GM19463 (cell line): ENCODE measurements around the gene CEP95.
"Not testable (repeated sequence)": the region's sequence is repeated elsewhere in the genome, so short reads cannot be mapped to it uniquely, and the experiment has no call there.

Experiments
- ATAC-seq: cut with Tn5 transposase; IDR thresholded peaks from one replicate; pipeline ENCODE4 v1.9.1; 2021; ENCODE audit warnings: mild to moderate bottlenecking, moderate library complexity; ENCODE audit not compliant: unreplicated experiment

Gene CEP95

GRCh38 chr17:64494121-64494520, 12.7 kb upstream of the CEP95 start:
- ATAC-seq = no peak

GRCh38 chr17:64495300-64495699, 11.5 kb upstream of the CEP95 start:
- not testable (repeated sequence) for ATAC-seq

- no peak for ATAC-seq
These were observed 10.4 kb upstream of the CEP95 start for GRCh38 chr17:64496348-64496785.

- peak; percentile 92 for ATAC-seq
These were observed 9.8 kb upstream of the CEP95 start, which contains the start of gene POLG2 for GRCh38 chr17:64496786-64497564. TSS of gene POLG2 (minus strand) at chr17:64497054. CDS start at chr17:64496968, 86 bp downstream.

- ATAC-seq = no peak
These were observed 9.2 kb upstream of the CEP95 start for GRCh38 chr17:64497565-64498035.

- ATAC-seq = no peak
These were observed 8.2 kb upstream of the CEP95 start for GRCh38 chr17:64498308-64499203.

GRCh38 chr17:64499805-64500486, 6.8 kb upstream of the CEP95 start:
- no peak for ATAC-seq

GRCh38 chr17:64500487-64500859, 6.3 kb upstream of the CEP95 start:
- no peak for ATAC-seq

GRCh38 chr17:64500862-64501765, 5.7 kb upstream of the CEP95 start:
- no peak for ATAC-seq

GRCh38 chr17:64502021-64502420, 4.8 kb upstream of the CEP95 start:
- no peak for ATAC-seq

- ATAC-seq = no peak
These were observed 4.0 kb upstream of the CEP95 start for GRCh38 chr17:64502809-64503208.

- no peak for ATAC-seq
These were observed 3.4 kb upstream of the CEP95 start for GRCh38 chr17:64503341-64503740.

- no peak for ATAC-seq
These were observed 2.7 kb upstream of the CEP95 start for GRCh38 chr17:64503821-64504768.

GRCh38 chr17:64504769-64505339, 1.9 kb upstream of the CEP95 start:
- ATAC-seq = no peak

- no peak for ATAC-seq
These were observed 1.2 kb upstream of the CEP95 start for GRCh38 chr17:64505340-64506200.

- peak; percentile 60 for ATAC-seq
These were observed 589 bp upstream of the CEP95 start, which contains the start of gene DDX5 for GRCh38 chr17:64506201-64506575. TSS of gene DDX5 (minus strand) at chr17:64506289. CDS start at chr17:64506119, 170 bp downstream.

GRCh38 chr17:64507413-64507782, 621 bp downstream of the CEP95 start:
- ATAC-seq = no peak

- ATAC-seq = no peak
These were observed 1.9 kb downstream of the CEP95 start for GRCh38 chr17:64508683-64509082.
